HepG2 (cell line): ENCODE measurements around the gene PPIA. TPM values are rescaled to one million over a fixed set of nuclear protein-coding genes. Genes with fewer than 3 reads are reported as not detected.

ENCODE experiments used
- ATF7 ChIP-seq, 2 experiments: fragments of 450-650 bp in 1 of 2; sonication (generic) in 1 of 2; formaldehyde crosslinking in 1 of 2; IDR thresholded peaks; 2 replicates each; pipeline versions ENCODE4 v1.4.0 to v1.6.1; 2016 to 2020; ENCODE audit warnings: antibody characterized with exemption in 1 of 2, mild to moderate bottlenecking in 1 of 2, missing genetic modification reagents in 1 of 2
- ATF7-NPFF ChIP-seq: sonication (generic); formaldehyde crosslinking; IDR thresholded peaks from 2 replicates; pipeline ENCODE4 v1.8.1; 2023; ENCODE audit warnings: mild to moderate bottlenecking, low read depth, missing genetic modification reagents, moderate library complexity
- BRCA1 ChIP-seq: sonication (generic); formaldehyde crosslinking; IDR thresholded peaks from 2 replicates; pipeline ENCODE4 v1.4.0; 2020; ENCODE audit warnings: missing genetic modification reagents
- CBX5 ChIP-seq: sonication (generic); formaldehyde crosslinking; IDR thresholded peaks from 2 replicates; pipeline ENCODE4 v1.4.0; 2020; ENCODE audit warnings: missing genetic modification reagents, borderline replicate concordance
- FLYWCH1 ChIP-seq: sonication (generic); formaldehyde crosslinking; IDR thresholded peaks from 2 replicates; pipeline ENCODE4 v1.8.1; 2023; ENCODE audit warnings: mild to moderate bottlenecking, missing genetic modification reagents
- FOXK2 ChIP-seq: fragments of 450-650 bp; IDR thresholded peaks from 2 replicates; pipeline ENCODE4 v1.6.1; 2016
- GFI1 ChIP-seq: sonication (generic); formaldehyde crosslinking; IDR thresholded peaks from 2 replicates; pipeline ENCODE4 v1.5.0; 2020; ENCODE audit warnings: missing genetic modification reagents, mild to moderate bottlenecking, borderline replicate concordance
- GLI4 ChIP-seq: sonication (generic); formaldehyde crosslinking; IDR thresholded peaks from 2 replicates; pipeline ENCODE4 v1.5.1; 2020; ENCODE audit warnings: missing genetic modification reagents, mild to moderate bottlenecking, moderate library complexity, borderline replicate concordance
- KAT8 ChIP-seq: IDR thresholded peaks from 2 replicates; pipeline ENCODE4 v1.6.1; 2016; ENCODE audit warnings: missing genetic modification reagents, missing compliant biosample characterization
- MEIS1 ChIP-seq: sonication (generic); formaldehyde crosslinking; IDR thresholded peaks from 2 replicates; pipeline ENCODE4 v1.9.0; 2021; ENCODE audit warnings: mild to moderate bottlenecking, missing genetic modification reagents, moderate library complexity, borderline replicate concordance
- MTA1 ChIP-seq: sonication (generic); formaldehyde crosslinking; IDR thresholded peaks from 2 replicates; pipeline ENCODE4 v1.4.0; 2020; ENCODE audit warnings: missing genetic modification reagents, mild to moderate bottlenecking, borderline replicate concordance
- NCOR1 ChIP-seq: fragments of 200-600 bp; sonication (generic); IDR thresholded peaks from 2 replicates; pipeline ENCODE4 v1.7.0; 2017; ENCODE audit warnings: antibody characterized with exemption, low read length, borderline replicate concordance
- PHF20 ChIP-seq: sonication (generic); formaldehyde crosslinking; IDR thresholded peaks from 2 replicates; pipeline ENCODE4 v1.5.0; 2020; ENCODE audit warnings: mild to moderate bottlenecking, missing genetic modification reagents
- PRPF4 ChIP-seq: fragments of 200-400 bp; formaldehyde crosslinking; IDR thresholded peaks from 2 replicates; pipeline ENCODE4 v1.6.1; 2016; ENCODE audit warnings: low read length, low read depth; ENCODE audit not compliant: poor library complexity, severe bottlenecking
- SAFB2 ChIP-seq: sonication (generic); formaldehyde crosslinking; IDR thresholded peaks from 2 replicates; pipeline ENCODE4 v1.5.1; 2020; ENCODE audit warnings: missing genetic modification reagents, low read depth, mild to moderate bottlenecking, borderline replicate concordance
- SMARCC2 ChIP-seq: fragments of 450-650 bp; IDR thresholded peaks from 2 replicates; pipeline ENCODE4 v1.6.1; 2017; ENCODE audit warnings: antibody characterized with exemption, mild to moderate bottlenecking
- SPEN ChIP-seq: sonication (generic); formaldehyde crosslinking; IDR thresholded peaks from 2 replicates; pipeline ENCODE4 v1.5.1; 2020; ENCODE audit warnings: low read depth, mild to moderate bottlenecking, missing genetic modification reagents
- TRIM24 ChIP-seq: sonication (generic); formaldehyde crosslinking; IDR thresholded peaks from 2 replicates; pipeline ENCODE4 v1.8.0; 2022; ENCODE audit warnings: mild to moderate bottlenecking, missing genetic modification reagents
- ZEB1 ChIP-seq: IDR thresholded peaks from 2 replicates; pipeline ENCODE4 v1.6.1; 2012; ENCODE audit warnings: mild to moderate bottlenecking, low read depth, inconsistent platforms; ENCODE audit not compliant: insufficient replicate concordance
- ZFP82 ChIP-seq: sonication (generic); formaldehyde crosslinking; IDR thresholded peaks from 2 replicates; pipeline ENCODE4 v1.5.1; 2020; ENCODE audit warnings: mild to moderate bottlenecking, missing genetic modification reagents, borderline replicate concordance
- ZNF451 ChIP-seq: sonication (generic); formaldehyde crosslinking; IDR thresholded peaks from 2 replicates; pipeline ENCODE4 v1.5.0; 2020; ENCODE audit warnings: mild to moderate bottlenecking, missing genetic modification reagents
- ZNF713 ChIP-seq: sonication (generic); formaldehyde crosslinking; IDR thresholded peaks from 2 replicates; pipeline ENCODE4 v1.4.0; 2020; ENCODE audit warnings: mild to moderate bottlenecking, missing genetic modification reagents
- polyA plus RNA-seq, 8 experiments: library from polyadenylated mRNA; depleted of rRNA in 3 of 8; stranded (reverse) in 7 of 8; unstranded in 1 of 8; fragments of >200 nt; fragmentation: Illumina TruSeq in 4 of 8; extraction: Trizol in 4 of 8; gene quantifications; 2 replicates each; pipeline versions ENCODE4 v1.2.1 to v1.2.3, GENCODE V29; 2011 to 2016; ENCODE audit warnings: low read depth in 4 of 8, missing spikeins in 1 of 8, mixed read lengths in 1 of 8; ENCODE audit not compliant: insufficient read depth in 1 of 8
- total RNA-seq, 5 experiments: library from RNA; depleted of rRNA; stranded (reverse); fragments of >200 nt; fragmentation: Illumina TruSeq; extraction: Trizol; gene quantifications; 2 replicates each; pipeline ENCODE4 v1.2.3, GENCODE V29; 2016; ENCODE audit warnings: low read depth in 1 of 5
- TF ChIP-seq, protein P1 (sequence below): sonication (generic); formaldehyde crosslinking; IDR thresholded peaks from 2 replicates; pipeline ENCODE4 v1.5.0; 2020; ENCODE audit warnings: missing genetic modification reagents
- TF ChIP-seq, protein P2 (sequence below): sonication (generic); formaldehyde crosslinking; IDR thresholded peaks from 2 replicates; pipeline ENCODE4 v1.4.0; 2020; ENCODE audit warnings: mild to moderate bottlenecking, missing genetic modification reagents
- TF ChIP-seq, protein P3 (sequence below): sonication (generic); formaldehyde crosslinking; IDR thresholded peaks from 2 replicates; pipeline ENCODE4 v1.4.0; 2020; ENCODE audit warnings: missing genetic modification reagents

PPIA gene
- total and polyA plus RNA-seq, 2 of the 13 experiments (the other 11 are each of a cell fraction or from before 2014, with no cell fraction given) = 2,268 to 3,010 TPM

- TF ChIP-seq PRPF4 = no peak
- TF ChIP-seq NCOR1 = no peak
- 0 out of 2 replicates have a peak, but pooled peaks have one; percentile 13 for TF ChIP-seq BRCA1 (CRISPR knock-in tag)
- TF ChIP-seq GLI4 (CRISPR knock-in tag) = no peak
- 0 out of 2 replicates have a peak, but pooled peaks have one; percentile 37 for TF ChIP-seq SAFB2 (CRISPR knock-in tag)
- no peak for TF ChIP-seq MEIS1 (CRISPR knock-in tag)
- TF ChIP-seq TRIM24 (CRISPR knock-in tag) = no peak
- no peak for TF ChIP-seq CBX5 (CRISPR knock-in tag)
- peak; percentile 57; the same call in 1 of the 2 replicates for TF ChIP-seq MTA1
- TF ChIP-seq SMARCC2 = no peak
- TF ChIP-seq ZEB1 = peak; percentile 63
- TF ChIP-seq, protein P1, sequence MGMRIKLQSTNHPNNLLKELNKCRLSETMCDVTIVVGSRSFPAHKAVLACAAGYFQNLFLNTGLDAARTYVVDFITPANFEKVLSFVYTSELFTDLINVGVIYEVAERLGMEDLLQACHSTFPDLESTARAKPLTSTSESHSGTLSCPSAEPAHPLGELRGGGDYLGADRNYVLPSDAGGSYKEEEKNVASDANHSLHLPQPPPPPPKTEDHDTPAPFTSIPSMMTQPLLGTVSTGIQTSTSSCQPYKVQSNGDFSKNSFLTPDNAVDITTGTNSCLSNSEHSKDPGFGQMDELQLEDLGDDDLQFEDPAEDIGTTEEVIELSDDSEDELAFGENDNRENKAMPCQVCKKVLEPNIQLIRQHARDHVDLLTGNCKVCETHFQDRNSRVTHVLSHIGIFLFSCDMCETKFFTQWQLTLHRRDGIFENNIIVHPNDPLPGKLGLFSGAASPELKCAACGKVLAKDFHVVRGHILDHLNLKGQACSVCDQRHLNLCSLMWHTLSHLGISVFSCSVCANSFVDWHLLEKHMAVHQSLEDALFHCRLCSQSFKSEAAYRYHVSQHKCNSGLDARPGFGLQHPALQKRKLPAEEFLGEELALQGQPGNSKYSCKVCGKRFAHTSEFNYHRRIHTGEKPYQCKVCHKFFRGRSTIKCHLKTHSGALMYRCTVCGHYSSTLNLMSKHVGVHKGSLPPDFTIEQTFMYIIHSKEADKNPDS (CRISPR knock-in tag) = no peak
- no peak for TF ChIP-seq ZFP82 (CRISPR knock-in tag)
- TF ChIP-seq ZNF713 = no peak
- TF ChIP-seq KAT8 (CRISPR knock-in tag) = no peak
- no peak for TF ChIP-seq ATF7 (IDR thresholded peaks at IDR 0.05)
- TF ChIP-seq ATF7 (CRISPR knock-in tag; IDR thresholded peaks at IDR 0.05) = no peak
- TF ChIP-seq SPEN (CRISPR knock-in tag) = no peak
- TF ChIP-seq FOXK2 = no peak
- TF ChIP-seq ZNF451 (CRISPR knock-in tag) = peak; percentile 34; the same call in 1 of the 2 replicates
- no peak for TF ChIP-seq FLYWCH1
- no peak for TF ChIP-seq GFI1 (CRISPR knock-in tag)
- no peak for TF ChIP-seq ATF7-NPFF (CRISPR knock-in tag)
- TF ChIP-seq, protein P2, sequence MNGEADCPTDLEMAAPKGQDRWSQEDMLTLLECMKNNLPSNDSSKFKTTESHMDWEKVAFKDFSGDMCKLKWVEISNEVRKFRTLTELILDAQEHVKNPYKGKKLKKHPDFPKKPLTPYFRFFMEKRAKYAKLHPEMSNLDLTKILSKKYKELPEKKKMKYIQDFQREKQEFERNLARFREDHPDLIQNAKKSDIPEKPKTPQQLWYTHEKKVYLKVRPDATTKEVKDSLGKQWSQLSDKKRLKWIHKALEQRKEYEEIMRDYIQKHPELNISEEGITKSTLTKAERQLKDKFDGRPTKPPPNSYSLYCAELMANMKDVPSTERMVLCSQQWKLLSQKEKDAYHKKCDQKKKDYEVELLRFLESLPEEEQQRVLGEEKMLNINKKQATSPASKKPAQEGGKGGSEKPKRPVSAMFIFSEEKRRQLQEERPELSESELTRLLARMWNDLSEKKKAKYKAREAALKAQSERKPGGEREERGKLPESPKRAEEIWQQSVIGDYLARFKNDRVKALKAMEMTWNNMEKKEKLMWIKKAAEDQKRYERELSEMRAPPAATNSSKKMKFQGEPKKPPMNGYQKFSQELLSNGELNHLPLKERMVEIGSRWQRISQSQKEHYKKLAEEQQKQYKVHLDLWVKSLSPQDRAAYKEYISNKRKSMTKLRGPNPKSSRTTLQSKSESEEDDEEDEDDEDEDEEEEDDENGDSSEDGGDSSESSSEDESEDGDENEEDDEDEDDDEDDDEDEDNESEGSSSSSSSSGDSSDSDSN (CRISPR knock-in tag) = no peak; the same call in 1 of the 2 replicates
- TF ChIP-seq, protein P3, sequence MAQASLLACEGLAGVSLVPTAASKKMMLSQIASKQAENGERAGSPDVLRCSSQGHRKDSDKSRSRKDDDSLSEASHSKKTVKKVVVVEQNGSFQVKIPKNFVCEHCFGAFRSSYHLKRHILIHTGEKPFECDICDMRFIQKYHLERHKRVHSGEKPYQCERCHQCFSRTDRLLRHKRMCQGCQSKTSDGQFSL (CRISPR knock-in tag) = no peak
- TF ChIP-seq PHF20 (CRISPR knock-in tag) = no peak
These were observed 47.3 kb upstream of the PPIA start (continued) for GRCh38 chr7:44748948-44749731.
